Left ventricle myocardium inferior (tissue), 1 donor: ENCODE measurements around the gene ETFB. TPM values are rescaled to one million over a fixed set of nuclear protein-coding genes. Genes with fewer than 3 reads are reported as not detected.

Experiments
- DNase-seq: peaks from one replicate; pipeline ENCODE4 v3.0.0-alpha.2; 2020
- H3K27ac ChIP-seq: fragments of 200-600 bp; replicated peaks from 2 replicates; pipeline ENCODE4 v1.8.0; 2021
- H3K27me3 ChIP-seq: fragments of 200-600 bp; 2 replicates; pipeline ENCODE4 v1.8.0; 2021; ENCODE audit warnings: low read depth
- H3K36me3 ChIP-seq: fragments of 200-600 bp; 2 replicates; pipeline ENCODE4 v1.8.0; 2021
- H3K4me1 ChIP-seq: fragments of 200-600 bp; 2 replicates; pipeline ENCODE4 v1.8.0; 2021
- H3K4me3 ChIP-seq: fragments of 200-600 bp; 2 replicates; pipeline ENCODE4 v1.8.0; 2021; ENCODE audit warnings: mild to moderate bottlenecking, moderate library complexity
- H3K9me3 ChIP-seq: fragments of 200-600 bp; replicated peaks from 2 replicates; pipeline ENCODE4 v1.8.0; 2021
- CTCF ChIP-seq: fragments of 200-600 bp; IDR thresholded peaks from 2 replicates; pipeline ENCODE4 v1.8.0; 2021; ENCODE audit warnings: antibody characterized with exemption, mild to moderate bottlenecking, borderline replicate concordance
- intact Hi-C: fragments of 100-400 bp; cut with micrococcal nuclease; formaldehyde crosslinking; loops from one replicate; pipeline ENCODE4 v1.11.0; 2022
- total RNA-seq: library from RNA; stranded (reverse); fragmentation: NEBNext Ultra II Directional; extraction: Animal tissue kit (Norgen Biotek cat#: 25700); gene quantifications from one replicate; pipeline ENCODE4 v1.2.1, GENCODE V29; 2021
- donor health status: DM: no; HTN: yes; CAD: no; lungs with severe emphysema.

The ETFB gene
- total RNA-seq, 1 donor from 2014 or later, result 365 TPM

- Histone ChIP-seq H3K36me3 (no peaks in the 10 kb centered on the region), H3K4me3 (no peak overlapping the region), H3K4me1 (peaks cover 17% of the 10 kb centered on the region), H3K27ac (no peak overlapping the region), H3K27me3 (no peaks in the 10 kb centered on the region), H3K9me3 (no peaks in the 10 kb centered on the region)
- no peak for DNase-seq
- intact Hi-C loops, result no loop called here
- no peak for TF ChIP-seq CTCF
Measured at GRCh38 chr19:51371186-51371690, 5.0 kb upstream of the ETFB start.

- DNase-seq, result no peak
- H3K9me3 ChIP-seq, result no peaks in the 10 kb centered on the region
- no peaks in the 10 kb centered on the region for H3K27me3 ChIP-seq
- no peaks in the 10 kb centered on the region for H3K36me3 ChIP-seq
- no peak overlapping the region for H3K4me3 ChIP-seq
- no peak overlapping the region for H3K27ac ChIP-seq
- H3K4me1 ChIP-seq, result peaks cover 26% of the 10 kb centered on the region
- intact Hi-C loops, result no loop called here
- no peak for TF ChIP-seq CTCF
Measured at GRCh38 chr19:51370230-51370629, 4.0 kb upstream of the ETFB start.

- H3K27me3 ChIP-seq, result no peaks in the 10 kb centered on the region
- no peak for DNase-seq
- H3K36me3 ChIP-seq, result no peaks in the 10 kb centered on the region
- peak within 1 kb of the TSS; percentile 86 for H3K4me3 ChIP-seq
- H3K4me1 ChIP-seq, result peaks cover 42% of the 10 kb centered on the region
- TF ChIP-seq CTCF, result no peak
- intact Hi-C loops, result no loop called here
- H3K9me3 ChIP-seq, result no peaks in the 10 kb centered on the region
- peak within 1 kb of the TSS; percentile 97 for H3K27ac ChIP-seq
Measured at GRCh38 chr19:51368366-51369282, 2.4 kb upstream of the ETFB start, which contains the start of gene CLDND2. Gene CLDND2 (minus strand): TSS chr19:51369003. CDS start chr19:51368577, 426 bp downstream.

- peak overlapping the region; percentile 97 for H3K27ac ChIP-seq
Measured at GRCh38 chr19:51367565-51368365, 1.6 kb upstream of the ETFB start.

More at GRCh38 chr19:51367565-51368365, 1.6 kb upstream of the ETFB start:
- peak; percentile 99 for DNase-seq
- Histone ChIP-seq H3K36me3 (no peaks in the 10 kb centered on the region), H3K27me3 (no peaks in the 10 kb centered on the region), H3K9me3 (no peaks in the 10 kb centered on the region), H3K4me1 (peaks cover 48% of the 10 kb centered on the region), H3K4me3 (peak overlapping the region; percentile 86)
- TF ChIP-seq CTCF, result no peak
- intact Hi-C loops, result no loop called here
